Loucy (cell line): Measurements from ENCODE around the gene SRSF3.

Experiments used
- H2AFZ ChIP-seq: fragments of 200-600 bp; sonication (generic); 2 replicates; pipeline ENCODE4 v1.6.0; 2016; ENCODE audit warnings: antibody characterized with exemption, mild to moderate bottlenecking, low read length, moderate library complexity
- H3F3A ChIP-seq: fragments of 200-600 bp; 2 replicates; pipeline ENCODE4 v1.6.0; 2016; ENCODE audit warnings: antibody characterized with exemption, low read depth, mild to moderate bottlenecking
- H3K27me3 ChIP-seq: fragments of 200-600 bp; sonication (generic); 2 replicates; pipeline ENCODE4 v1.6.1; 2014; ENCODE audit warnings: low read length, mild to moderate bottlenecking; ENCODE audit not compliant: insufficient read depth, poor library complexity, severe bottlenecking
- H3K36me3 ChIP-seq: fragments of 200-600 bp; sonication (generic); 2 replicates; pipeline ENCODE4 v1.6.1; 2016; ENCODE audit warnings: low read length; ENCODE audit not compliant: insufficient read depth
- H3K4me1 ChIP-seq: fragments of 200-600 bp; sonication (generic); 2 replicates; pipeline ENCODE4 v1.5.1; 2014; ENCODE audit warnings: low read length, mild to moderate bottlenecking; ENCODE audit not compliant: insufficient read depth, poor library complexity, severe bottlenecking
- H3K4me2 ChIP-seq: fragments of 200-600 bp; sonication (generic); 2 replicates; pipeline ENCODE4 v1.6.0; 2014; ENCODE audit warnings: antibody characterized with exemption, low read length, low read depth, mild to moderate bottlenecking; ENCODE audit not compliant: poor library complexity, severe bottlenecking
- H3K4me3 ChIP-seq: fragments of 200-600 bp; sonication (generic); 2 replicates; pipeline ENCODE4 v1.5.1; 2014; ENCODE audit warnings: low read length, mild to moderate bottlenecking, mixed read lengths; ENCODE audit not compliant: poor library complexity, severe bottlenecking
- H3K79me2 ChIP-seq: fragments of 200-600 bp; sonication (generic); 2 replicates; pipeline ENCODE4 v1.6.1; 2014; ENCODE audit warnings: low read length; ENCODE audit not compliant: insufficient read depth
- H3K9ac ChIP-seq: fragments of 200-600 bp; sonication (generic); 2 replicates; pipeline ENCODE4 v1.6.0; 2014; ENCODE audit warnings: mild to moderate bottlenecking, low read depth, low read length, moderate library complexity; ENCODE audit not compliant: poor library complexity, severe bottlenecking
- H3K9me2 ChIP-seq: fragments of 200-600 bp; sonication (generic); replicated peaks from 2 replicates; pipeline ENCODE4 v1.6.1; 2016; ENCODE audit warnings: low read depth, low read length, mixed read lengths
- H3K9me3 ChIP-seq: fragments of 200-600 bp; sonication (generic); 2 replicates; pipeline ENCODE4 v1.6.1; 2014; ENCODE audit warnings: mild to moderate bottlenecking, antibody characterized with exemption, low read length, low read depth; ENCODE audit not compliant: insufficient read depth
- H4K20me1 ChIP-seq: fragments of 200-600 bp; sonication (generic); 2 replicates; pipeline ENCODE4 v1.6.0; 2014; ENCODE audit warnings: antibody characterized with exemption, low read length, mild to moderate bottlenecking; ENCODE audit not compliant: insufficient read depth, poor library complexity, severe bottlenecking
- EZH2phosphoT487 ChIP-seq: fragments of 200-600 bp; IDR thresholded peaks from 2 replicates; pipeline ENCODE4 v1.6.1; 2018; ENCODE audit warnings: antibody characterized with exemption, mild to moderate bottlenecking, moderate library complexity, borderline replicate concordance
- TF ChIP-seq, protein P1 (sequence below): fragments of 200-600 bp; sonication (generic); conservative IDR thresholded peaks from 2 replicates; pipeline ENCODE4 v1.5.1; 2014; ENCODE audit warnings: mild to moderate bottlenecking, antibody characterized with exemption, low read length

SRSF3 gene

DNA sequence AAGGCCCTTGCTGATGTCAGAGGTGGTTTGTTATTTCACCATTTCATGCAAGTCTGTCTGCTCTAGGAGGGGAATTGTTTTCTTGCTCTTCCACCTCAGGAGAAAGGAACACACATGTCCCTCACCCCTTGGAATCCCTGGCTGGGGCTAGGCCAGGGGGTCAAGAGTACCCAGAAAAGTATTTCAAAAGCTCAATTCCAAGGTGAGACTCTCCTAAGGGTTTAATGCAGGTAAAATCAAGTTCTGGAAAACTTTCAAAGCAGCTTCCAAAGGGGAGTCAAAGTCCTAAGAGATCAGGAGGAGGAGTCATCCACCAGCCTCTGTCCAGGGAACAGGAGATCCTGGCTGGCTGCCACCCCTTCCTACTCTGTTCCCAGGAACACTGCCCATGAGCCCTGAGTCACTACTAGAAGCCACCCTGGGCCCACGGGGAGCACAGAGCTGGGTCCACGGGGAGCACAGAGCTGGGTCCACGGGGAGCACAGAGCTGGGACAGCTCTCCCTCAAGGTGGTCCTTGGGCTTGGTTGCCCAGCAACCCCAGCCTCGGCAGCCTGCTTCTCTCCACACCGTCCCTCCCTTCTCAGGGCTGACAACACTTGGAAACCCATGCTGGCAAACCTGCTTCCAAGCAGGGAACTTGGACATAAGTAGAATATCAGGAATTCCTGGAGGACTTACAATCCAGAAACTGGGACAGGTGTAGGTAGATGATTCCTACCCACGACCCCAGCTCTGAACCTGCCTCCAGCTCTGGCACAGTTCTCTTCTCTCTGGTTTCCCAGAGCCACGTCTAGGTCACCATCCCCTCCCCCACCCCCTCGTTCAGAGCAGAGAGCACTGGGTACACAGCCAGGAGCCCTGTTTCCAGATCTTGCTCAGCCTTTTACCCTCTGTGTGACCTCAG lies 49.0 kb downstream of the SRSF3 start:
- H3K4me2 ChIP-seq = no peak overlapping the region
- H2AFZ ChIP-seq = no peak overlapping the region

DNA sequence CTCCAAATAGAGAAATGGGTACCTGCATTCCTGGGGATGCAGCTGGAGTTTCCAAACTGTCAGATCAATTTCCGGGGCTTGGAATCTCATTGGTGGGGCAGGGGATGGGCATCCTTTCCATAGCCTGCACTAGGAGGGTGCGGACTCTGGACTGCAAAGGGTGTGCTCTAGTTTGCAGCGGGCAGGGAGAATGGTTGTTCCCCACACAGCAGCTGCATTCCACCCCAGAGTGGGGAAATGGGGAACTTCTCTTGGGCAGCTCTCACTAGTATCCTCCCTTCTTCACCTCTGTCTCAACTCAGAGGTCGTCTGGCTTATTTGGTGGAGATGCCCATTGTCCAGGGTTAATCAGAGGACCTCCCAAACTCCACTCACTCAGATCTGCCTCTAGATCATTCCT lies 49.8 kb downstream of the SRSF3 start:
- H2AFZ ChIP-seq = no peak overlapping the region
- H3K79me2 ChIP-seq = no peaks in the 10 kb centered on the region
- no peaks in the 10 kb centered on the region for H3F3A ChIP-seq
- H4K20me1 ChIP-seq = no peaks in the 10 kb centered on the region
- no peaks in the 10 kb centered on the region for H3K36me3 ChIP-seq
- H3K4me3 ChIP-seq = no peak overlapping the region
- H3K4me1 ChIP-seq = peaks cover 7% of the 10 kb centered on the region
- H3K9me2 ChIP-seq = no peaks in the 10 kb centered on the region
- no peaks in the 10 kb centered on the region for H3K27me3 ChIP-seq
- TF ChIP-seq, protein P1, sequence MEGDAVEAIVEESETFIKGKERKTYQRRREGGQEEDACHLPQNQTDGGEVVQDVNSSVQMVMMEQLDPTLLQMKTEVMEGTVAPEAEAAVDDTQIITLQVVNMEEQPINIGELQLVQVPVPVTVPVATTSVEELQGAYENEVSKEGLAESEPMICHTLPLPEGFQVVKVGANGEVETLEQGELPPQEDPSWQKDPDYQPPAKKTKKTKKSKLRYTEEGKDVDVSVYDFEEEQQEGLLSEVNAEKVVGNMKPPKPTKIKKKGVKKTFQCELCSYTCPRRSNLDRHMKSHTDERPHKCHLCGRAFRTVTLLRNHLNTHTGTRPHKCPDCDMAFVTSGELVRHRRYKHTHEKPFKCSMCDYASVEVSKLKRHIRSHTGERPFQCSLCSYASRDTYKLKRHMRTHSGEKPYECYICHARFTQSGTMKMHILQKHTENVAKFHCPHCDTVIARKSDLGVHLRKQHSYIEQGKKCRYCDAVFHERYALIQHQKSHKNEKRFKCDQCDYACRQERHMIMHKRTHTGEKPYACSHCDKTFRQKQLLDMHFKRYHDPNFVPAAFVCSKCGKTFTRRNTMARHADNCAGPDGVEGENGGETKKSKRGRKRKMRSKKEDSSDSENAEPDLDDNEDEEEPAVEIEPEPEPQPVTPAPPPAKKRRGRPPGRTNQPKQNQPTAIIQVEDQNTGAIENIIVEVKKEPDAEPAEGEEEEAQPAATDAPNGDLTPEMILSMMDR = no peak
- no peak for TF ChIP-seq EZH2phosphoT487
- no peaks in the 10 kb centered on the region for H3K9me3 ChIP-seq
- H3K4me2 ChIP-seq = no peak overlapping the region
- no peak overlapping the region for H3K9ac ChIP-seq

More for the DNA sequence above, 49.0 kb downstream of the SRSF3 start:
- Histone ChIP-seq H3K79me2 (no peaks in the 10 kb centered on the region), H3K9me3 (no peaks in the 10 kb centered on the region), H3K4me3 (no peak overlapping the region), H3K9me2 (no peaks in the 10 kb centered on the region), H3K9ac (no peak overlapping the region), H3K4me1 (peaks cover 6% of the 10 kb centered on the region), H3K27me3 (no peaks in the 10 kb centered on the region), H3K36me3 (no peaks in the 10 kb centered on the region), H3F3A (no peaks in the 10 kb centered on the region), H4K20me1 (no peaks in the 10 kb centered on the region)
- TF ChIP-seq EZH2phosphoT487 = no peak
- TF ChIP-seq, protein P1 = no peak

DNA sequence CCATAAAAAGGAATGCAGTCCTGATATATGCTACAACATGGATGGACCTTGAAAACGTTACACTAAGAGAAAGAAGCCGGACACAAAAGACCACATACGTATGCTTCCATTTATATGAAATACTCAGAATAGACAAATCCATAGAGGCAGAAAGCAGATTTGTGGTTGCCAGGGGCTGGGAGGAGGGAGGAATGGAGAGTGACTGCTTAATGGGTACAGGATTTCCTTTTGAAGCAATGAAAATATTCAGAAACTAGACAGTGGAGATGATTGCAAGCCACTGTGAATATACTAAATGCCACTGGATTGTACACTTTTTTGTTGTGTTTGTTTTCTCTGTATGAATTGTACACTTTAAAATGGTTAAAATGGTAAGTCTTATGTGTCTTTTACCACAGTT lies 54.9 kb downstream of the SRSF3 start:
- no peaks in the 10 kb centered on the region for H3K27me3 ChIP-seq
- peaks cover 13% of the 10 kb centered on the region for H3K4me1 ChIP-seq
- H3K79me2 ChIP-seq = no peaks in the 10 kb centered on the region
- no peak overlapping the region for H3K4me3 ChIP-seq
- H4K20me1 ChIP-seq = no peaks in the 10 kb centered on the region
- no peak overlapping the region for H3K9ac ChIP-seq
- H3K9me2 ChIP-seq = no peaks in the 10 kb centered on the region
- H3K9me3 ChIP-seq = no peaks in the 10 kb centered on the region
- no peak overlapping the region for H2AFZ ChIP-seq
- no peak overlapping the region for H3K4me2 ChIP-seq
- H3F3A ChIP-seq = no peaks in the 10 kb centered on the region
- no peaks in the 10 kb centered on the region for H3K36me3 ChIP-seq
- no peak for TF ChIP-seq EZH2phosphoT487
- TF ChIP-seq, protein P1 = no peak
